ENCODE data around the gene PRCC.
A peak's percentile ranks its signal among the peaks of the same experiment; 100 is the strongest.

Gene PRCC

GRCh38 chr1:156765666-156766065, 1.7 kb upstream of the PRCC start:
- DNase-seq, result no peak

GRCh38 chr1:156766298-156767100, 836 bp upstream of the PRCC start:
- no peak for DNase-seq

- peak in 1 of 2 experiments; percentile 2 for DNase-seq
Observed at GRCh38 chr1:156767879-156768604, 707 bp downstream of the PRCC start.

- DNase-seq, result no peak
Observed at GRCh38 chr1:156768610-156769295, 1.4 kb downstream of the PRCC start.

GRCh38 chr1:156772222-156772621, 4.9 kb downstream of the PRCC start:
- DNase-seq, result no peak

GRCh38 chr1:156772728-156773497, 5.6 kb downstream of the PRCC start:
- no peak for DNase-seq

GRCh38 chr1:156773607-156774006, 6.3 kb downstream of the PRCC start:
- DNase-seq, result no peak

GRCh38 chr1:156775799-156776198, 8.5 kb downstream of the PRCC start:
- DNase-seq, result no peak

- no peak for DNase-seq
Observed at GRCh38 chr1:156776942-156777341, 9.6 kb downstream of the PRCC start.

GRCh38 chr1:156777573-156777972, 10.2 kb downstream of the PRCC start:
- DNase-seq, result no peak

GRCh38 chr1:156781585-156782186, 14.4 kb downstream of the PRCC start:
- DNase-seq, result no peak

- DNase-seq, result no peak
Observed at GRCh38 chr1:156785458-156785857, 18.1 kb downstream of the PRCC start.

GRCh38 chr1:156786640-156787039, 19.3 kb downstream of the PRCC start:
- no peak for DNase-seq

GRCh38 chr1:156788136-156788535, 20.8 kb downstream of the PRCC start:
- DNase-seq, result no peak

GRCh38 chr1:156789621-156790318, 22.4 kb downstream of the PRCC start:
- no peak for DNase-seq

GRCh38 chr1:156794506-156795373, 27.4 kb downstream of the PRCC start:
- DNase-seq, result no peak

GRCh38 chr1:156795374-156795733, 28.0 kb downstream of the PRCC start:
- no peak for DNase-seq

GRCh38 chr1:156795787-156796186, 28.5 kb downstream of the PRCC start:
- no peak for DNase-seq

GRCh38 chr1:156796340-156797097, 29.2 kb downstream of the PRCC start:
- no peak for DNase-seq

Data from SW 1271 (cell line).